ENCODE data around the gene INSM1.

GRCh38 chr20:20415321-20415720 is 47.4 kb downstream of the INSM1 start:
- TF ChIP-seq POLR2A (IDR thresholded peaks at IDR 0.05) = no peak
- no peak for TF ChIP-seq CTCF (IDR thresholded peaks at IDR 0.05)
